ENCODE measurements around the gene TCTN1.

DNA sequence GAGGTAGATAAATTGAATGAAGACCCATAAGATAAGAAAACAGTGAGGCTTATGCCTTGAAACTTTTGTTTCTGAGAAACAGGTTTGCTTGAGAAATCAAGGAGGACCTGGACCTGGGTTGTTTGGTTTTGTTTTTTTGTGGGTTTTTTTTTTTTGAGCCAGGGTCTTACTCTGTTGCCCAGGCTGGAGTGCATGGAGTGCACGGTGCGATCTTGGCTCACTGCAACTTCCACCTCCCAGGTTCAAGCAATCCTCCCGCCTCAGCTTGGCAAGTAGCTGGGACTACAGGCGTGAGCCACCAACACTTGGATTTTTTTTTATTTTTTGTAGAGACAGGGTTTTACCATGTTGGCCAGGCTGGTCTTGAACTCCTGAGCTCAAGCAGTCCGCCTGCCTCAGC is 21.9 kb upstream of the TCTN1 start:
- TF ChIP-seq, protein P1, sequence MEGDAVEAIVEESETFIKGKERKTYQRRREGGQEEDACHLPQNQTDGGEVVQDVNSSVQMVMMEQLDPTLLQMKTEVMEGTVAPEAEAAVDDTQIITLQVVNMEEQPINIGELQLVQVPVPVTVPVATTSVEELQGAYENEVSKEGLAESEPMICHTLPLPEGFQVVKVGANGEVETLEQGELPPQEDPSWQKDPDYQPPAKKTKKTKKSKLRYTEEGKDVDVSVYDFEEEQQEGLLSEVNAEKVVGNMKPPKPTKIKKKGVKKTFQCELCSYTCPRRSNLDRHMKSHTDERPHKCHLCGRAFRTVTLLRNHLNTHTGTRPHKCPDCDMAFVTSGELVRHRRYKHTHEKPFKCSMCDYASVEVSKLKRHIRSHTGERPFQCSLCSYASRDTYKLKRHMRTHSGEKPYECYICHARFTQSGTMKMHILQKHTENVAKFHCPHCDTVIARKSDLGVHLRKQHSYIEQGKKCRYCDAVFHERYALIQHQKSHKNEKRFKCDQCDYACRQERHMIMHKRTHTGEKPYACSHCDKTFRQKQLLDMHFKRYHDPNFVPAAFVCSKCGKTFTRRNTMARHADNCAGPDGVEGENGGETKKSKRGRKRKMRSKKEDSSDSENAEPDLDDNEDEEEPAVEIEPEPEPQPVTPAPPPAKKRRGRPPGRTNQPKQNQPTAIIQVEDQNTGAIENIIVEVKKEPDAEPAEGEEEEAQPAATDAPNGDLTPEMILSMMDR (IDR thresholded peaks at IDR 0.05) = no peak
- no peak for TF ChIP-seq POLR2A (IDR thresholded peaks at IDR 0.05)

Measured in right lobe of liver (tissue), 4 donors.